ENCODE data around the gene DDX50. TPM values are rescaled to one million over a fixed set of nuclear protein-coding genes. Genes with fewer than 3 reads are reported as not detected.

DDX50 gene, protein sequence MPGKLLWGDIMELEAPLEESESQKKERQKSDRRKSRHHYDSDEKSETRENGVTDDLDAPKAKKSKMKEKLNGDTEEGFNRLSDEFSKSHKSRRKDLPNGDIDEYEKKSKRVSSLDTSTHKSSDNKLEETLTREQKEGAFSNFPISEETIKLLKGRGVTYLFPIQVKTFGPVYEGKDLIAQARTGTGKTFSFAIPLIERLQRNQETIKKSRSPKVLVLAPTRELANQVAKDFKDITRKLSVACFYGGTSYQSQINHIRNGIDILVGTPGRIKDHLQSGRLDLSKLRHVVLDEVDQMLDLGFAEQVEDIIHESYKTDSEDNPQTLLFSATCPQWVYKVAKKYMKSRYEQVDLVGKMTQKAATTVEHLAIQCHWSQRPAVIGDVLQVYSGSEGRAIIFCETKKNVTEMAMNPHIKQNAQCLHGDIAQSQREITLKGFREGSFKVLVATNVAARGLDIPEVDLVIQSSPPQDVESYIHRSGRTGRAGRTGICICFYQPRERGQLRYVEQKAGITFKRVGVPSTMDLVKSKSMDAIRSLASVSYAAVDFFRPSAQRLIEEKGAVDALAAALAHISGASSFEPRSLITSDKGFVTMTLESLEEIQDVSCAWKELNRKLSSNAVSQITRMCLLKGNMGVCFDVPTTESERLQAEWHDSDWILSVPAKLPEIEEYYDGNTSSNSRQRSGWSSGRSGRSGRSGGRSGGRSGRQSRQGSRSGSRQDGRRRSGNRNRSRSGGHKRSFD
- 62.6 and 79.0 TPM in 2 replicates for total RNA-seq

DNA sequence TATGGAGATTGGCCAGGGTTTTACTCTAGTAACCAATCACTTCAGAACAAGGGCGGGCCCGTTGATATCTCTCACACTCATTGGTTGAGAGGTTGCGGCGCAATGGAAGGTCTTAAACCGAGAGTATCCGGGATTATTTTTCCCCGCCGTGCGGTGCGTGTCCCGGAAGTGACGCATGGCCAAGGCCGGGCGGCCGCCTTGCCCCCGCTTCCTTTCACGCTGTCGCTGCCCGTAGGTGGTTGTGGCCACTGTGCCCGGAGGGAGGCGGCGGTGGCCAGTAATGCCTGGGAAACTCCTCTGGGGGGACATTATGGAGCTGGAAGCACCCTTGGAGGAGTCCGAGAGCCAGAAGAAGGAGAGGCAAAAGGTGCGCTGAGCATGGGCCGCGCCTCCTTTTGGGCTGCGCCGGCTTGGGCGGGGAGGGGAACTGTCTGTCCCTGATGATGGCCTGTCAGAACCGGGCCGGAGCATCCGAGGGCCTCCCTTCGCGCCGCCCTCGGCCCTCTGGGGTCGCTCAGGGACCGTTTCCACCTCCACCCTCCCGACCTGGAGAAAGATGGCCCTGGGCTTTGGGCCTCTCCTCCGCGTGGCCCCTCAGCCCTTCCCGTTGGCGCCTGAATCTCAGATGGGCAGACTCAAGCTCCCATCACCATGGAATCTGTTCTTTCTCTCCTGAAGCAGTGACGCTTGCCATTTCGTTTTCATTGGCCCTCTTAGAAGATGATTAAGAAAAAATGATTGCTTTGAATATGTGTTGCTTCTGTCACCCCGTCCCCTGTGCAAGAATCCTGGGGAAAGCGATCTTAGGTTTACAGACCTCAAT, at the start of gene DDX50:
Gene DDX50, plus strand, starts transcription at position 211 of the 823 bp plus-strand sequence. Its CDS starts 70 bp downstream, at position 281.

DNA sequence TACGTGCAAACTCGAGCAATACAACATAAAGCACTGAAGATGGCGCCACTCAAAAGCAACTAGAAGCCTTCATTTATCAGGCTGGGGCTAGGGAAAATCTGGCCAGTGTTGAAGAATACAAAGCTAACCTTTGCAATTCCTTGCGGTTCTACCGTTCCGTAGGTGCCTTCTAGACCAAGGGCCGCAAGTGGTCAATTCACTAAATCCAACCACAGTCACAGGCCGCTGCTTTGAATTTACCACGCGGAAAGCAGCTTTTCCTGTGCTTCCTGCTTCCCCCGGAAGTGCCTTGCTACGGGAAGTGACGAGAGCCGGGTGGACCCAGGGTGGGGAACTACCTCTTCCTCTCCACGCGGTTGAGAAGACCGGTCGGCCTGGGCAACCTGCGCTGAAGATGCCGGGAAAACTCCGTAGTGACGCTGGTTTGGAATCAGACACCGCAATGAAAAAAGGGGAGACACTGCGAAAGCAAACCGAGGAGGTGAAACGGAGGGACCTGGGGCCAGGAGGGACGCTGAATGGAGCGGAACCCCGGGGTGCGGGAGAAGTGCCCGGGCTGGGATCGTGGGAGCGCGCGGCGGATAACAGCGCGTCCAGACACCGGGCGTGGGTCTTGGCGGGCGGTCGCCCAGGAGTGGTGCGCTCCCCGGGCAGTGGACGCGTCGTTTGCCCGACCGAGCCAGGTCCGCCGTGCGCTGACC, 54.9 kb downstream of the DDX50 start, which contains the start of gene DDX21:
Gene DDX21, plus strand, starts transcription at position 339 of the 701 bp plus-strand sequence. Its CDS starts 56 bp downstream, at position 395.

DNA sequence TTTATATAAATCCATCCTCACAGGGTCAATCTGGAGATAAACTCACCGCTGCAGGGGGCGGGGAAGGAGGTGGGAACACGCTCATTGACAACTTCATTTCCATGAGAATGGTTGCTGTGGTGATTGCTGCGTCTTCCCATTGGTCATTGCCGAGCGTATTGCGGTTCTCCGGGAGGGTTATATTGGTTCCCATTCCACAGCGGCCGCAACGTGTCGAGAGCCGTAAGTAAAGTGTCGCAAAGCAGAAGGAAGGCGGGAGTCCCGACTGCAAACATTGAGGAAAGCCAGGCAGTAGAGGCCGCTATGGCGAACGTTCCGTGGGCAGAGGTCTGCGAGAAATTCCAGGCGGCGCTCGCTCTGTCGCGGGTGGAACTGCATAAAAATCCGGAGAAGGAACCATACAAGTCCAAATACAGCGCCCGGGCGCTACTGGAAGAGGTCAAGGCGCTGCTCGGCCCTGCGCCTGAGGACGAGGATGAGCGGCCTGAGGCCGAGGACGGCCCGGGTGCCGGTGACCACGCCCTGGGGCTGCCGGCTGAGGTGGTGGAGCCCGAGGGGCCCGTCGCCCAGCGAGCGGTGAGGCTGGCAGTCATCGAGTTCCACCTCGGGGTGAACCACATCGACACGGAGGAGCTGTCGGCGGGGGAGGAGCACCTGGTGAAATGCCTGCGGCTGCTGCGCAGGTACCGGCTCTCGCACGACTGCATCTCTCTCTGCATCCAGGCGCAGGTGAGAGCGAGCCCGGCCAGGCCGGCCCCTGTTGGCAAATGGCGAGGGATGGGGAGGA, 87.6 kb downstream of the DDX50 start, which contains the start of gene KIFBP:
Gene KIFBP, plus strand, starts transcription at position 274 of the 787 bp plus-strand sequence. Its CDS starts 30 bp downstream, at position 304.

Other genes with a start within 250 kb of the DDX50 start
- gene CCAR1, start 180.1 kb upstream of the DDX50 start, total RNA-seq = 16.9 and 17.5 TPM in 2 replicates
- not detected in 2 replicates for gene STOX1, start 73.8 kb upstream of the DDX50 start, total RNA-seq
- gene DDX21, start 54.9 kb downstream of the DDX50 start, total RNA-seq = 17.9 and 24.3 TPM in 2 replicates
- 15.0 and 21.6 TPM in 2 replicates for gene KIFBP, start 87.5 kb downstream of the DDX50 start, total RNA-seq
- 47.3 and 81.2 TPM in 2 replicates for gene SRGN, start 186.8 kb downstream of the DDX50 start, total RNA-seq
- gene VPS26A, start 222.9 kb downstream of the DDX50 start, total RNA-seq = 12.4 and 33.6 TPM in 2 replicates

All from bronchial smooth muscle cell (primary cell).